H1 (cell line): ENCODE measurements around the gene TMEM30A. TPM values are rescaled to one million over a fixed set of nuclear protein-coding genes. Genes with fewer than 3 reads are reported as not detected.

Experiments used
- CTCF ChIA-PET: fragments of 300-600 bp; sonication (Branson Sonifier 250); formaldehyde crosslinking; loops from one replicate; lab custom pipeline; 2021; ENCODE audit not compliant: partially characterized antibody; lab: Charles Lee
- POLR2A ChIA-PET: fragments of 300-600 bp; sonication (Branson Sonifier 250); formaldehyde crosslinking; loops from one replicate; lab custom pipeline; 2021; ENCODE audit warnings: inconsistent platforms; ENCODE audit not compliant: partially characterized antibody; lab: Charles Lee
- DNase-seq, 2 experiments: peaks; one replicate each; pipeline versions ENCODE4 v3.0.0 to v3.0.0-alpha.2; 2010 to 2022; ENCODE audit warnings: low spot score in 2 of 2, low read depth in 1 of 2, mixed read lengths in 1 of 2
- FAIRE-seq: peaks from 2 replicates; lab custom pipeline; 2011; peaks lifted over from hg19 to GRCh38; lab: Jason Lieb, UNC
- H2AFZ ChIP-seq: 2 replicates; pipeline ENCODE4 v1.8.1; 2012; ENCODE audit warnings: low read length, inconsistent platforms
- H2AK5ac ChIP-seq: 2 replicates; pipeline ENCODE4 v1.6.1; 2013; ENCODE audit warnings: low read depth, low read length
- H2BK120ac ChIP-seq: replicated peaks from 2 replicates; pipeline ENCODE3; 2013; ENCODE audit warnings: low read depth, low read length, inconsistent platforms
- H2BK12ac ChIP-seq: 2 replicates; pipeline ENCODE4 v1.6.1; 2013; ENCODE audit warnings: low read depth, low read length
- H2BK15ac ChIP-seq: 2 replicates; pipeline ENCODE4 v1.6.1; 2013; ENCODE audit warnings: low read length
- H2BK20ac ChIP-seq: 2 replicates; pipeline ENCODE4 v1.6.1; 2013; ENCODE audit warnings: low read length
- H2BK5ac ChIP-seq: 2 replicates; pipeline ENCODE4 v1.6.1; 2013; ENCODE audit warnings: low read depth, low read length
- H3K14ac ChIP-seq: 2 replicates; pipeline ENCODE4 v1.6.1; 2013; ENCODE audit warnings: inconsistent platforms; ENCODE audit not compliant: insufficient read length
- H3K18ac ChIP-seq: 2 replicates; pipeline ENCODE4 v1.6.1; 2013; ENCODE audit warnings: low read length; ENCODE audit errors: extremely low read depth
- H3K23ac ChIP-seq: 2 replicates; pipeline ENCODE4 v1.6.1; 2013; ENCODE audit warnings: inconsistent platforms; ENCODE audit not compliant: insufficient read length
- H3K23me2 ChIP-seq: 2 replicates; pipeline ENCODE4 v1.6.1; 2013; ENCODE audit warnings: low read depth, low read length
- H3K27ac ChIP-seq: 2 replicates; pipeline ENCODE4 v1.6.1; 2011; ENCODE audit warnings: low read depth, low read length, inconsistent platforms
- H3K27me3 ChIP-seq, 4 experiments: replicated peaks in 1 of 4; 1 replicate in 1 of 4; 2 replicates in 3 of 4; pipeline versions ENCODE4 v1.6.1 to v1.8.1; 2011 to 2013; ENCODE audit warnings: low read length in 3 of 4, mild to moderate bottlenecking in 3 of 4, inconsistent platforms in 2 of 4, mixed read lengths in 2 of 4, moderate library complexity in 1 of 4; ENCODE audit not compliant: control insufficient read depth in 3 of 4, insufficient read depth in 3 of 4; ENCODE audit errors: extremely low read depth in 1 of 4
- H3K36me3 ChIP-seq, 4 experiments: 2 replicates each; pipeline versions ENCODE4 v1.6.1 to v1.8.1; 2011 to 2013; ENCODE audit warnings: mild to moderate bottlenecking in 4 of 4, low read length in 3 of 4, moderate library complexity in 2 of 4, control low read depth in 1 of 4, inconsistent platforms in 1 of 4; ENCODE audit not compliant: insufficient read depth in 4 of 4, control insufficient read depth in 2 of 4
- H3K4ac ChIP-seq: replicated peaks from 2 replicates; pipeline ENCODE3; 2013; ENCODE audit warnings: low read length, low read depth, mixed read lengths, inconsistent platforms; ENCODE audit not compliant: insufficient read length
- H3K4me1 ChIP-seq, 4 experiments: replicated peaks in 1 of 4; 1 replicate in 1 of 4; 2 replicates in 3 of 4; pipeline versions ENCODE4 v1.6.1 to v1.8.1; 2011 to 2013; ENCODE audit warnings: low read length in 3 of 4, inconsistent platforms in 2 of 4, mixed read lengths in 1 of 4; ENCODE audit not compliant: insufficient read depth in 4 of 4, control insufficient read depth in 3 of 4
- H3K4me2 ChIP-seq, 2 experiments: 2 replicates each; pipeline versions ENCODE4 v1.6.1 to v1.8.1; 2011 to 2013; ENCODE audit warnings: low read depth in 2 of 2, low read length in 2 of 2, control low read depth in 1 of 2, inconsistent platforms in 1 of 2, mild to moderate bottlenecking in 1 of 2; ENCODE audit not compliant: insufficient read depth in 1 of 2
- H3K4me3 ChIP-seq, 4 experiments: fragments of 200-600, 300-600 bp in 1 of 4; sonication (generic), shearing (Covaris generic), sonication (Bioruptor Twin) in 1 of 4; 2 replicates each; pipeline versions ENCODE4 v1.5.1 to v1.8.1; 2011 to 2016; ENCODE audit warnings: low read length in 4 of 4, low read depth in 3 of 4, control low read depth in 2 of 4, inconsistent platforms in 2 of 4, mild to moderate bottlenecking in 2 of 4, mixed read lengths in 1 of 4, moderate library complexity in 1 of 4; ENCODE audit not compliant: insufficient read depth in 2 of 4; ENCODE audit errors: extremely low read depth in 1 of 4
- H3K56ac ChIP-seq: replicated peaks from 2 replicates; pipeline ENCODE3; 2013; ENCODE audit warnings: low read depth, mild to moderate bottlenecking, mixed read lengths, low read length, inconsistent platforms; ENCODE audit not compliant: insufficient read length
- H3K79me1 ChIP-seq: 2 replicates; pipeline ENCODE4 v1.6.1; 2013; ENCODE audit warnings: low read depth, low read length, control low read depth
- H3K79me2 ChIP-seq, 2 experiments: 2 replicates each; pipeline versions ENCODE4 v1.6.1 to v1.8.1; 2012 to 2013; ENCODE audit warnings: low read length in 2 of 2, mild to moderate bottlenecking in 2 of 2, inconsistent platforms in 1 of 2; ENCODE audit not compliant: insufficient read depth in 2 of 2, control insufficient read depth in 1 of 2
- H3K9ac ChIP-seq, 4 experiments: replicated peaks in 1 of 4; 1 replicate in 1 of 4; 2 replicates in 3 of 4; pipeline versions ENCODE4 v1.6.1 to v1.8.1; 2011 to 2013; ENCODE audit warnings: low read depth in 3 of 4, low read length in 3 of 4, control low read depth in 2 of 4, mild to moderate bottlenecking in 2 of 4, moderate library complexity in 2 of 4, inconsistent platforms in 1 of 4; ENCODE audit errors: extremely low read depth in 1 of 4
- H3K9me3 ChIP-seq, 2 experiments: 2 replicates each; pipeline versions ENCODE4 v1.6.1 to v1.8.1; 2012 to 2013; ENCODE audit warnings: mild to moderate bottlenecking in 2 of 2, moderate library complexity in 2 of 2, control low read depth in 1 of 2, inconsistent platforms in 1 of 2, low read depth in 1 of 2, low read length in 1 of 2, mixed read lengths in 1 of 2; ENCODE audit not compliant: insufficient read depth in 2 of 2
- H4K20me1 ChIP-seq, 2 experiments: replicated peaks in 1 of 2; 2 replicates each; pipeline versions ENCODE3 to v1.8.1; 2011 to 2013; ENCODE audit warnings: inconsistent platforms in 2 of 2, low read length in 2 of 2, mild to moderate bottlenecking in 1 of 2; ENCODE audit not compliant: insufficient read depth in 2 of 2, control insufficient read depth in 1 of 2
- H4K5ac ChIP-seq: 2 replicates; pipeline ENCODE4 v1.6.1; 2013; ENCODE audit warnings: low read length, low read depth, mixed read lengths, inconsistent platforms; ENCODE audit not compliant: insufficient read length
- H4K8ac ChIP-seq: 2 replicates; pipeline ENCODE4 v1.8.0; 2013; ENCODE audit warnings: mild to moderate bottlenecking, moderate library complexity, low read length, inconsistent platforms; ENCODE audit not compliant: insufficient read depth; ENCODE audit errors: extremely low read depth
- H4K91ac ChIP-seq: replicated peaks from 2 replicates; pipeline ENCODE3; 2013; ENCODE audit warnings: low read length, mixed read lengths, inconsistent platforms; ENCODE audit not compliant: insufficient read length
- ATF3 ChIP-seq: IDR thresholded peaks from 2 replicates; pipeline ENCODE4 v1.6.1; 2011; ENCODE audit warnings: low read depth, mild to moderate bottlenecking, low read length; ENCODE audit not compliant: insufficient read depth
- BACH1 ChIP-seq: IDR thresholded peaks from 2 replicates; pipeline ENCODE4 v1.6.1; 2012; ENCODE audit warnings: low read length, improper control_type of control experiment
- BCL11A ChIP-seq, 2 experiments: IDR thresholded peaks; one replicate each; pipeline ENCODE4 v1.6.1; 2011; ENCODE audit warnings: low read depth in 2 of 2, low read length in 2 of 2, mild to moderate bottlenecking in 2 of 2
- CEBPB ChIP-seq: IDR thresholded peaks from 2 replicates; pipeline ENCODE4 v1.6.1; 2012; ENCODE audit warnings: low read depth, low read length
- EZH2 ChIP-seq: fragments of 200-600 bp; sonication (generic); IDR thresholded peaks from 2 replicates; pipeline ENCODE4 v1.7.1; 2012; ENCODE audit warnings: low read depth, mild to moderate bottlenecking, moderate library complexity, low read length, inconsistent platforms; ENCODE audit not compliant: severe bottlenecking
- KDM1A ChIP-seq: fragments of 200-600, 300-600 bp; sonication (generic); IDR thresholded peaks from 2 replicates; pipeline ENCODE4 v1.7.1; 2016; ENCODE audit warnings: mild to moderate bottlenecking, low read length, borderline replicate concordance
- RFX5 ChIP-seq: IDR thresholded peaks from 2 replicates; pipeline ENCODE4 v1.6.1; 2011; ENCODE audit warnings: low read depth, low read length, improper control_type of control experiment, borderline replicate concordance
- RNF2 ChIP-seq: fragments of 200-900, 300-1000 bp; sonication (generic); IDR thresholded peaks from 2 replicates; pipeline ENCODE4 v1.7.1; 2016; ENCODE audit warnings: borderline replicate concordance, low read depth, mild to moderate bottlenecking, antibody characterized with exemption, low read length; ENCODE audit not compliant: poor library complexity, severe bottlenecking; ENCODE audit errors: missing control alignments
- SAP30 ChIP-seq: fragments of 300-600 bp; sonication (generic); IDR thresholded peaks from 2 replicates; pipeline ENCODE4 v1.7.1; 2012; ENCODE audit warnings: low read length, moderate library complexity, mild to moderate bottlenecking, inconsistent platforms; ENCODE audit not compliant: insufficient read depth, insufficient replicate concordance
- SIRT6 ChIP-seq: IDR thresholded peaks from one replicate; pipeline ENCODE4 v1.7.1; 2012; ENCODE audit warnings: low read length, inconsistent platforms
- TAF7 ChIP-seq: optimal IDR thresholded peaks from 2 replicates; pipeline ENCODE3; 2011; ENCODE audit warnings: low read depth, mild to moderate bottlenecking, inconsistent platforms, low read length, moderate library complexity, borderline replicate concordance
- ZNF274 ChIP-seq: IDR thresholded peaks from 2 replicates; pipeline ENCODE4 v1.7.0; 2012; ENCODE audit warnings: low read length, borderline replicate concordance; ENCODE audit errors: extremely low read depth
- WGBS, 2 experiments: shearing (Covaris generic) in 1 of 2; methylation state at CpG; one replicate each; pipeline versions ENCODE4 v1.1.6 to v1.1.7; 2013 to 2015; ENCODE audit warnings: low lambda C conversion rate in 2 of 2, mixed read lengths in 2 of 2, inconsistent platforms in 1 of 2, low coverage in 1 of 2, missing lambda C conversion rate in 1 of 2; ENCODE audit not compliant: insufficient replicate concordance in 2 of 2, insufficient coverage in 1 of 2, insufficient read length in 1 of 2; ENCODE audit errors: extremely low coverage in 1 of 2, missing lambda C conversion rate in 1 of 2; 5-methylcytosine and 5-hydroxymethylcytosine counted together
- polyA plus RNA-seq, 7 experiments: library from polyadenylated mRNA; depleted of rRNA in 3 of 7; stranded (reverse) in 5 of 7; unstranded in 2 of 7; fragments of >200 nt in 5 of 7; fragments of 200-250 nt in 2 of 7; gene quantifications; 1 replicate in 5 of 7; 2 replicates in 1 of 7; 4 replicates in 1 of 7; pipeline versions ENCODE4 v1.2.1 to v1.2.3, GENCODE V29; 2011 to 2013; ENCODE audit warnings: missing spikeins in 2 of 7, mixed read lengths in 2 of 7
- total RNA-seq: library from RNA; stranded (reverse); fragmentation: NEBNext Ultra II Directional; extraction: Animal tissue kit (Norgen Biotek cat#: 25700); gene quantifications from 2 replicates; pipeline ENCODE4 v1.2.1, GENCODE V29; 2021

TMEM30A gene
- total and polyA plus RNA-seq, 2 of the 8 experiments (the other 6 are each of a cell fraction or from before 2014, with no cell fraction given), result 10.5 to 71.0 TPM

- FAIRE-seq, result no peak
- Histone ChIP-seq H4K91ac (no peak overlapping the region), H3K9me3 (no peaks in the 10 kb centered on the region), H3K79me1 (no peaks in the 10 kb centered on the region), H2BK15ac (no peak overlapping the region), H3K14ac (no peak overlapping the region), H2AFZ (no peak overlapping the region), H4K20me1 (no peaks in the 10 kb centered on the region), H3K27me3 (no peaks in the 10 kb centered on the region), H4K5ac (no peak overlapping the region), H2BK12ac (no peak overlapping the region), H3K9ac (no peak overlapping the region), H3K56ac (no peak overlapping the region), H3K79me2 (no peaks in the 10 kb centered on the region), H2BK120ac (no peak overlapping the region), H3K23ac (no peak overlapping the region), H3K18ac (no peak overlapping the region), H3K23me2 (no peaks in the 10 kb centered on the region), H2AK5ac (no peak overlapping the region), H3K4me2 (no peak overlapping the region; a peak in 1 of 4 replicates), H3K4me3 (no peak overlapping the region), H2BK20ac (no peak overlapping the region), H3K4ac (no peak overlapping the region), H2BK5ac (no peak overlapping the region), H3K4me1 (peaks cover 0 to 14% (median 5%) of the 10 kb centered on the region in 4 experiments; a peak in 3 of 7 replicates), H4K8ac (no peak overlapping the region), H3K36me3 (peaks cover 0 to 5% (median 0%) of the 10 kb centered on the region in 4 experiments; a peak in 2 of 8 replicates), H3K27ac (no peak overlapping the region)
- ChIA-PET CTCF (interaction anchor here (0.7 to 1.4 kb wide), 4 partner anchors 12 to 1440 kb away, joined by 3 to 6 read pairs (median 4); no protein-coding TSS in a partner anchor), POLR2A (interaction anchor here (1.4 to 1.7 kb wide), 2 partner anchors 11 to 351 kb away, joined by 4 read pairs; partner anchors contain the start of gene SENP6)
- WGBS, 2 experiments, result 73% methylated on average over 2 of the region's 2 CpGs; no CpG with 5 or more reads in 1 of the 2 experiments
- TF ChIP-seq KDM1A, result no peak
- TF ChIP-seq BCL11A (IDR thresholded peaks at IDR 0.05; ENCODE audit: low read depth in 2 of 2, low read length in 2 of 2), result no peak
- no peak for TF ChIP-seq ZNF274
- TF ChIP-seq SIRT6, result no peak
- no peak for TF ChIP-seq BACH1
- no peak for TF ChIP-seq SAP30
- TF ChIP-seq EZH2, result no peak
- TF ChIP-seq ATF3, result no peak
- no peak for TF ChIP-seq RFX5
- TF ChIP-seq CEBPB, result no peak
- TF ChIP-seq RNF2, result no peak
- no peak for TF ChIP-seq TAF7
- DNase-seq, result no peak
Measured at GRCh38 chr6:75250552-75250951, 34.0 kb downstream of the TMEM30A start.
